Measurements from ENCODE around the gene DSCAM. TPM values are rescaled to one million over a fixed set of nuclear protein-coding genes. Genes with fewer than 3 reads are reported as not detected.

DSCAM gene
- total and polyA plus RNA-seq, 2 donors (not counting 3 experiments of a cell fraction or from before 2014, with no cell fraction given), result not detected

GRCh38 chr21:40153351-40153750 lies 693.6 kb downstream of the DSCAM start:
- H3K4me1 ChIP-seq (ENCODE audit: control insufficient read depth, extremely low read depth, insufficient read depth, low read length), result no peaks in the 10 kb centered on the region
- dilution Hi-C loops (cut with MboI; ENCODE audit: extremely low pct_ligation_motif_present, low sequenced_read_pairs), result no loop called here
- H3K9me3 ChIP-seq (replicated peaks; ENCODE audit: control insufficient read depth, insufficient read depth, low read length), result peaks cover 9% of the 10 kb centered on the region
- H3K27ac ChIP-seq (ENCODE audit: insufficient read depth, low read depth, low read length), result no peak overlapping the region
- no peaks in the 10 kb centered on the region for H3K9me1 ChIP-seq (replicated peaks; ENCODE audit: control insufficient read depth, extremely low read depth, insufficient read depth, low read length)
- H3K9ac ChIP-seq (replicated peaks; ENCODE audit: extremely low read depth, insufficient read depth, low read length), result no peak overlapping the region
- TF ChIP-seq FOS (IDR thresholded peaks at IDR 0.05; ENCODE audit: borderline replicate concordance, insufficient read depth, low read length) (no peak), POLR2AphosphoS5 (IDR thresholded peaks at IDR 0.05; ENCODE audit: insufficient read depth, low read depth, low read length) (no peak), JUN (IDR thresholded peaks at IDR 0.05; ENCODE audit: borderline replicate concordance, insufficient read depth, insufficient read length, low read depth) (no peak), MYC (IDR thresholded peaks at IDR 0.05; ENCODE audit: low read depth, low read length) (no peak), CTCF (IDR thresholded peaks at IDR 0.05; ENCODE audit: extremely low read depth in 1 of 2, insufficient read depth in 1 of 2, low read depth in 1 of 2, low read length in 2 of 2) (no peak), GATA2 (IDR thresholded peaks at IDR 0.05; ENCODE audit: insufficient read depth, insufficient read length, low read depth, low read length) (no peak), POLR2A (IDR thresholded peaks at IDR 0.05; ENCODE audit: low read depth, low read length) (no peak), MAX (IDR thresholded peaks at IDR 0.05; ENCODE audit: insufficient read depth, insufficient read length) (no peak)
- no peak for DNase-seq (ENCODE audit: low read depth, low spot score)
- no TSS peak for BruUV-seq (replicated peaks)
- no peak overlapping the region for H3K4me3 ChIP-seq (replicated peaks in 1 of 3; ENCODE audit: insufficient read depth in 1 of 3, low read depth in 1 of 3, low read length in 3 of 3)
- H3K36me3 ChIP-seq (ENCODE audit: control insufficient read depth in 2 of 2, extremely low read depth in 1 of 2, insufficient read depth in 2 of 2, low read length in 2 of 2), result no peaks in the 10 kb centered on the region
- no peak for FAIRE-seq
- H3K4me2 ChIP-seq (ENCODE audit: insufficient read depth, low read length), result no peak overlapping the region
- H3K79me2 ChIP-seq (ENCODE audit: control insufficient read depth, insufficient read depth, low read length), result no peaks in the 10 kb centered on the region
- no peaks in the 10 kb centered on the region for H4K20me1 ChIP-seq (replicated peaks; ENCODE audit: control insufficient read depth, extremely low read depth, insufficient read depth, low read length)
- no peaks in the 10 kb centered on the region for H3K27me3 ChIP-seq (ENCODE audit: control insufficient read depth in 2 of 2, insufficient read depth in 2 of 2, low read length in 2 of 2)
- no peak overlapping the region for H2AFZ ChIP-seq (ENCODE audit: low read depth, low read length)
- CTCF ChIA-PET, result no interaction called here
- POLR2A ChIA-PET, result no interaction called here
- intact Hi-C loops (cut with micrococcal nuclease), result no loop called here
